NCI-H2107 (cell line): ENCODE results near the gene ELANE.
"Not testable (repeated sequence)": the region's sequence is repeated elsewhere in the genome, so short reads cannot be mapped to it uniquely, and the experiment has no call there.

ENCODE experiments used
- DNase-seq: peaks from one replicate; lab custom pipeline; 2025; lab: John Stamatoyannopoulos, UW

The ELANE gene

DNA sequence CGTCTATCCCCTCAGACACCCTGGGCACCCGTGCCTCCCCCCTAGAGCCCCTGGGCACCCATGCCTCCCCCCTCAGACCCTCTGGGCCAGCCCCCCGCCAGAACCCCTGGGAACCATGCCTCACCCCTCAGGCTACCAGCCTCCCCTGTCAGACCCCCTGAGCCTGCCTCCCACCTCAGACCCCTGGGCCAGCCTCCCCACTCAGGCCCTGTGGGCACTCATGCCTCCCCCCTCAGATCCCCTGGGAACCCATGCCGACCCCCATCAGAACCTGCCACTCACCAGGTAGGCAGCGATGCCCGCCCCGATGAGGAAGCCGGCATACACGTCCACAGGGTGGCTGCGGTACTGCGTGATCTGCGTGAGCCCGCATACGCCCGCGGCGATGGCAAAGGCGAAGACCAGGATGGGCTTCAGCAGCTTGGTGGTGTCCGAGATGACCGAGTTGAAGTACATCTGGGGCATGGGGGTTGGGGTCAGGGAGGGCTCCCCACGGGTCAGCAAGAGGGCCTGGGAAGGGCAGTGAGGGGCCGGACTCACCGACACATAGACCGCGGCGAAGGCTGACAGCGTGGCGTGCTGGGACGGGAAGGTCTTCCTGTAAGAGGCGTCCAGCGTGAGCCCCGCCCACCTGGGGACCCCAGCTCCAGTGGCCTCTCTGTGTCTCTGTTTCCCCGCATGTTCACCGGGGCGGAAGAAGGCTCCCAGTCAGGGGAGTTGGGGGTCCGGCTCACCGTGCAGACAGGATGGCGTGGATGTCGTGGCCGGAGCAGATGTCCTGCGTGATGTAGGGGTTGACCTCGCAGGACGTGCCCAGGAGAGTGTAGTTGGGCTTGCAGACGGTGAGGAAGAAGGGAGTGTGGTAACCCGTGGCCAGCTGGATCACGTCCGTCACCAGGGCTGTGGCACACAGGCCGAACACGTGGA is 37.7 kb upstream of the ELANE start:
- no peak for DNase-seq

DNA sequence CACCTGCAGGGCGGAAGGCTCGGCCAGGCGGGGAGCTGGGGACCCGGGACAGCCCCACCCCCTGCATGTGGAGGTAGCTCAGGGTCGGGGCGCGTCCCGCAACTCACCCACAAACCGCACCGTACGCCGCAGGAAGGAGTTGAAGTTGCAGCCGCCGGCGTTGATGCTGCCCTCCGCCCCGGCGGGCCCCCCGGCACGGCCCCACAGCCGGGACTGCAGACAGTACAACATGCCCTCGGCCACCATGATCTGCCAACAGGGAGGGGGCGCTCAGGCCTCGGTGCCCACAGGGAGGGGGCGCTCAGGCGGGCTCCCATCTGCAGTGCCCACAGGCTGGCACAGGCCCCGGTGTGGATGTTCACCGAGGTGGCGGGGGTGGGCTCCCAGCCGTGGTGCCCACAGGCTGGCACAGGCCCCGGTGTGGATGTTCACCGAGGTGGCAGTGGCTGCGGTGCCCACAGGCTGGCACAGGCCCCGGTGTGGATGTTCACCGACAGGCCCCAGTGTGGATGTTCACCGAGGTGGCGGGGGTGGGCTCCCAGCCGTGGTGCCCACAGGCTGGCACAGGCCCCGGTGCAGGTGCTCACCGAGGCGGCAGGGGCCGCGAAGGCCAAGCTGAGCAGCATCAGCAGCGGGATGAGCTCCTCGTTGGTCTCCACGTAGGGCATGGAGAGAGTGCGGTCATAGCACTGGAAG is 36.9 kb upstream of the ELANE start:
- no peak for DNase-seq

DNA sequence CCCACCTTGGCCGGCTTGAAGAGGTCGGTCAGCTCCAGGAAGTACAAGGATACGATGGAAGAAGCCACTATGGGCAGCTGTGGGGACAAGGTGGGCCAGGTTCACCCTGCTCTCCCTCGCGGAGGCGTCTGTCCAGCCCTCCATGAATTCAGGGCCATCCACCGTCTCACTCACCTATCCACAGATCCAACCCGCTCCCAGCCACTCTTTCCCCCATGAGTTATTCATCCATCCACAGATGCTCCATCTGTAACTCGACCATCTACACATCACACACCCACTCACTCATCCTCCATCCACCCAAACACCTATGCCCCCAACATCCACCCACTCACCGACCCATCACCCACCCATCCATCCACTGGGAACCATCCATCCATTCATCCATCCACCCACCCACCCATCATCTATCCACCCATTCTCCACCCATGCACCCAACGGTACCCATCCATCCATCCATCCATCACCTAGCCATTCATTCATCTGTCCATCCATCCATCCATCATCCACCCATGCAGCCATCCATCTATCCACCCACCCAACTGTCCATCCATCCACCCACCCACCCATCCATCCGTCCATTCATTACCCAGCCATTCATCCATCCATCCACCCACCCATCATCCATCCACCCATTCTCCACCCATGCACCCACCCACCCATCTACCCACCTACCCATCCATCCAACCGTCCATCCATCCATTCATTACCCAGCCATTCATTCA is 36.2 kb upstream of the ELANE start:
- no peak for DNase-seq

- no peak for DNase-seq
These were observed 35.6 kb upstream of the ELANE start for GRCh38 chr19:816500-816857.

DNA sequence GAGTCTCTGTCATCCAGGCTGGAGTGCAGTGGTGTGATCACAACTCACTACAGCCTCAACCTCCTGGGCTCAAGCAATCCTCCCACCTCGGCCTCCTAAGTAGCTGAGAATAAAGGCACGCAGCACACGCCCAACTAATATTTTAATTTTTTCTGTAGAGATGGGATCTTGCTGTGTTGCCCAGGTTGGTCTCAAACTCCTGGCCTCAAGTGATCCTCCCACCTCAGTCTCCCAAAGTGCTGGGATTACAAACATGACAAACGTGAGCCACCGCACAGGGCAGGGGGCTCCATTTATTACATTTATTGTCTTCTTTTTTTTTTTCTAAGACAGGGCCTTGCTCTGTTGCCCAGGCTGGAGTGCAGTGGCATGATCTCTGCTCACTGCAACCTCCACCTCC is 31.9 kb upstream of the ELANE start:
- DNase-seq: not testable (repeated sequence)

DNA sequence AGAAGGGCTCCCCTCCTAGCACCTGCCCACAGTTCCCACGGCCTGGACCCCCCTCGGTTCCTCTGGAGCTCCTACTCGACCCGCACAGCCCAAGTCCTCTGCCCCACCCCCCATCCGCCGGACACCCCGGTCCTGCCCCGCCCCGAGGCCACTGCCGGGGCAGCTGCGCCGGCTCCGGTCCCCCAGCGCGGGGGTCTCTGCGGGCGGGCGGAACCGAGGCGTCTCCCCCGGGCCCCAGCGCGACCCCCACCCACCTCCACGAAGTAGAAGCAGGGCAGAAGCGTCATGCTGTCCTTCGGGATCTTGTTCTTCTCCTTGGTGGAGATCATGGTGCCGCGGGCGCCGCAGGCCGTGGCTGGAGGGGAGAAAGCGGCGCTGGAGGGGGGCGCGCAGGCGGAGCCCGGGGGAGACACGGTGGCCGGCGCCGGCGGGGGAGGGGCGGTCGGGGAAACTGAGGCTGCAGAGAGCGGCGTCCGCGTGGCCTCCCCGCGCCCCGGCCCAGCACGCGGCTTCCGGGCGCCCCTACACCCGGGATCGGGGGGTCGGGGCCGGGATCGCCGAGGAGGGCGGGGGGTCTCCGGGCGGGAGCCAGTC is 30.8 kb upstream of the ELANE start:
- DNase-seq: no peak

GRCh38 chr19:821825-822503 is 30.1 kb upstream of the ELANE start, which contains the start of gene PLPPR3:
PLPPR3 (minus strand) TSS chr19:821955; CDS start chr19:821559, 396 bp downstream.
- DNase-seq: no peak

DNA sequence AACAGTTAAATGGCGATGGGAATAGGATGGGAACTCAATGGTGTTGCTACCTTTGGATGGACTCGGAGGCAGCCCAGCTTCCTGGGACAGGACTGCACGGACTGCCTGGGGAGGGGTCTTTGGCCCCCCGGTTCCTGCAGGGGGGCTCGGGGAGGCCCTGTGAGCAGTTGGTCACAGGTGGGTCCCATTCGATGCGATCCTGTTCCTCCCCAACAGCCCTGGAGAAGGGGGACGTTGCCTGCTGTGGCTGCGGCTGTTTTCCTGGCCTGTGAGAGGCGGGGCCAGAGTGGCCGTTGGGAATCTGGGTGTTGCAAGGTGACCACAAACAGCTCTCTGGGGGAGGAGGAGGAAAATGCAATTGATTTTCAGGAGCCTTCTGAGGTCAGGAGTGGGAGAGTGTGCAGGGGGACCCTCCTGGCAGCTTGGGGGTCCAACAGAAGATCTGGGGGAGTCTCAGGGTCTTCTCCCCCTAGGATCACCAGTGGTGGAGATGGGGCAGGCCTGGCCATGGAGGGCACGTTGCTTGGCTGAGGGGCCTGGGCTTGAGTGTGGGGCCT is 28.5 kb upstream of the ELANE start:
- no peak for DNase-seq

GRCh38 chr19:824885-825284 is 27.2 kb upstream of the ELANE start:
- no peak for DNase-seq

DNA sequence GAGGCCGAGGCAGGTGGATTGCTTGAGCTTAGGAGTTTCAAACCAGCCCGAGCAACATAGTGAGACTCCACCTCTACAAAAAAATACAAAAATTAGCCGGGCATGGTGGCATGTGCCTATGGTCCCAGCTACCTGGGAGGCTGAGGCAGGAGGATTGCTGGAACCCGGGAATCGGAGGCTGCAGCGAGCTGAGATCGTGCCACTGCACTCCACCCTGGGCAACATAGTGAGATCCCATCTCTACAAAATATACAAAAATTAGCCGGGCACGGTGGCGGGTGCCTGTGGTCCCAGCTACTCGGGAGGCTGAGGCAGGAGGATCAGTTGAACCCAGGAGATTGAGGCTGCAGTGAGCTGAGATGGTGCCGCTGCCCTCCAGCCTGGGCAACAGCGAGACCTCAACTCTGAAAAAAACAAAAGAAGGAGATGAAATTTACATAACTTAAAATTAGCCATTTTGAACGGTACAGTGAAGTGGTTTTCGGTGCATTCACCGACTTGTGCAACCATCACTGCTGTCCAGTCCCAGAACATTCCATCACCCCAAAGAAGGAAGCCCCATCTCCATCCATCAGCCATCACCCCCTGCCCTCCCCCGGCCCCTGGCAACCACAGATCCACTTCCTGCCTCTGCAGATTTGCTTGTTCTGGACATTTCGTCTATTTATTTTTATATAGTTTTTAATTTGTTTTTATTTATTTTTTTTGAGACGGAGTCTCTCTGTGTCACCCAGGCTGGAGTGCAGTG is 26.0 kb upstream of the ELANE start:
- no peak for DNase-seq

DNA sequence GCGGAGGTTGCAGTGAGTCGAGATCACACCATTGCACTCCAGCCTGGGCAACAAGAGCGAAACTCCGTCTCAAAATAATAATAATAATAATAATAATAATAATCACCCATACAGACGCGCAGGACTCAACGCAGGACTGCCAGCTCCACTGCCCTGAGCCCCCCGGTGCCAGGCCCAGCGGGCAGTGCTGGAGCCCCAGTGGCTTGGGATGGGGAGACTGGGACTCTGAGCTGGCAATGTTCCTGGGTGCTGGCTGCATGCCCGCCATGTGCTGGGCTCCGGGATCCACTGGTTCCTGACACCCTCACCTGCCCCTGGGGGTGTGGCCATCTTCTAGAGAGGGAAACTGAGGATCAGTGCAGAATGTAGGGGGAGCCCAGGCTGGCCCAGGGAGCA is 24.8 kb upstream of the ELANE start:
- DNase-seq: no peak

DNA sequence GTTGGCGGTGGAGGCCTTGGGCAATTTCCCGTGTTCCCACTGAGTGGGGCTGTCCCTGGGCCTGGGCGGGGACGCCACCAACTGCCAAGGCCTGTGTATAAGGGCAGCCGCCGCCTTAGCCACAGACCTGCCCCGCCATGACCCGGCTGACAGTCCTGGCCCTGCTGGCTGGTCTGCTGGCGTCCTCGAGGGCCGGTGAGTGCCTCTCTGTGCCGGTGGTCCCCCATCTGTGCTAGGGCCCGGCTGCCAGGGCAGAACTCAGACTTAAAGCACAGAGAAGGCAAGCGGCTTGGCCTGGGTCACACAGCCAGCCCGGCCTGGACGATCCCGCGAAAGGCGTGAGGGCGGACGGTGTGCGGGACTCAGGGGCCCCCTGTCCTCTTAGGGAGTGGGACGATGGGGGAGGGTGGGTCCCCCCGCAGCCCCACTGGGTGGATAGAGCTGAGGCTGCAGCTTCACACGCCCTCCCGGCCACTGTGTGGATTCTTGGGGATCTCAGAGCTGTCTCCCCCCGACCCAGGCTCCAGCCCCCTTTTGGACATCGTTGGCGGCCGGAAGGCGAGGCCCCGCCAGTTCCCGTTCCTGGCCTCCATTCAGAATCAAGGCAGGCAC is 24.3 kb upstream of the ELANE start, which contains the start of gene AZU1:
AZU1 (plus strand) TSS at position 128 of the 612 bp plus-strand sequence; CDS start at position 138, 10 bp downstream.
- no peak for DNase-seq

- no peak for DNase-seq
These were observed 22.9 kb upstream of the ELANE start for GRCh38 chr19:829129-829758.

- no peak for DNase-seq
These were observed 20.4 kb upstream of the ELANE start for GRCh38 chr19:831407-832369.

DNA sequence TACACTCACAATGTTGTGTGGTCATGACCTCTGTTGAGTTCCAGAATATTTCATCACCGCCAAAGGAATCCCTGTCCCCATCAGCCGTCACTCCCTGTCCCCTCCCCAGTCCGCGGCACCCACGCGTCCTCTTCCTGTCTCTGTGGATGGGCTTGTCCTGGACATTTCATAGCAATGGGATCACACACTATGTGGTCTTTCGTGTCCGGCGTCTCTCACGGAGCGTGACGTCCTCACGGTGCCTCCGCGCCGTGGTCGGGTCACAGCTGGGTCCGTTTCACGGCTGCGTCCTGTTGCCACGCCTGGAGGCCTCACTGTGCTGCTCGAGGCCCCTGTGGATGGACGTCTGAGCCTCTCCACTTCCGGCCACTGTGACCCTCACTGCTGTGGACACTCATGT is 17.9 kb upstream of the ELANE start:
- no peak for DNase-seq

DNA sequence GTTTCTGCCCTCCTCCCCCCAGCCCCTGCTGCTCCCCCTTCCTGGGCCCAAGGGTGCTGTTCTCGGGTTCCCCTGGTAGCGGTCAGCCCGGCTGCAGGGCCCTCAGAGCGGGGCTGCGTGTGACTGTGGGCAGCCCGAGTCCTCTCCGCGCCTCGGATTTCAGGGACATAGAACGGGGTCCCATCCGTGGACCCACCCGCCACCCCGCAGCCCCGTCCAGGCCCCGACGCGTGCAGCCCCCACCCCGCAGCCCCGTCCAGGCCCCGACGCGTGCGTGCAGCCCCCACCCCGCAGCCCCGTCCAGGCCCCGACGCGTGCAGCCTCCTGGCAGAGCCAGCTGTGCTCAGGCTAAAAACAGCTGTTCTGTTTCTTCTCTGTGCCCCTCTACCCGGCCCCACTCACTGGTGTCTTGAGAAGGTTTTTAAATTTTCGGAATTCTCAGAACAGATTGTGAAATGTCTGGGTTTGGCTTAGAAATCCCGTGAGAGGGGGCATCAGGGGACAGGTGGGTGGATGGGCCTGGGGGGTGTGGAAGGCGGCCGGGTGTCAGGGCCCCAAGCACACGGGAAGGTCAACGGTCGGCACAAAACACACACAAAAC is 16.8 kb upstream of the ELANE start:
- DNase-seq: no peak

DNA sequence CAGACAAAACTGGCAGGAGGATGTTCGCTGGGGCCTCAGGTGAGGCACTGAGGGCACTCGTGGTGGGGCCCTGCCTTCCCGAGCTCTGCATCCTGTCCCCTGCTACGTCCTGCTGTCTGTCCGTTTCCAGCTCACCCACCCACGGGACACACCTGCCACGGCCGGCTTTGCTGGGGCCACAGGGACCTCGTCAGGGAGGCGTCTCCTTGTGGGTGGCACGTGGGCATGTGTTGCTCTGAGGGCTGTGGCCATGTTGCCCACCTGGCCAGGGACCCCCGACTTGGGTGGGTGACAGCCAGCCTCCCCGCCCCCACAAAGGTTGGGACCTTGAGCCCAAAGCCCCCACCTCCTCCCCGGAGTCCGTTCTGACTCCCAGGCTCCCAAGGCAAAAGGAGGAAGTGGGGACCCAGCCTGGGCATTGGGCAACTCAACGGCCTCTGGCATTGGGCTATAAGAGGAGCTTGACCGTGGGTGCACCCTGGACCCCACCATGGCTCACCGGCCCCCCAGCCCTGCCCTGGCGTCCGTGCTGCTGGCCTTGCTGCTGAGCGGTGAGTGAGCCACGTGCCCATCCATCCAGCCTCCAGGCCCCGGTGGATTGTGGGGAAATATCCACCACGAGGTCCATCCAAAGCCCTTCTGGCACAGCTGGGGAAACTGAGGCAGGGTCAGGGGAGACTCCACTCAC is 11.4 kb upstream of the ELANE start, which contains the start of gene PRTN3:
PRTN3 (plus strand) TSS at position 481 of the 688 bp plus-strand sequence; CDS start at position 491, 10 bp downstream.
- no peak for DNase-seq
